Vagina (tissue), 2 donors: ENCODE results near the gene MEGF9.

Experiments
- POLR2A ChIP-seq, 2 donors: fragments of 450-650 bp; IDR thresholded peaks; one replicate each; pipeline ENCODE4 v1.6.1; 2017; ENCODE audit warnings: antibody characterized with exemption in 2 of 2, mild to moderate bottlenecking in 2 of 2, moderate library complexity in 2 of 2
- POLR2AphosphoS5 ChIP-seq, 2 donors: sonication (generic); formaldehyde crosslinking; IDR thresholded peaks; one replicate each; pipeline ENCODE4 v1.9.0; 2017; ENCODE audit warnings: antibody characterized with exemption in 2 of 2, mild to moderate bottlenecking in 2 of 2, low read depth in 1 of 2; ENCODE audit not compliant: insufficient read depth in 1 of 2
- TF ChIP-seq, protein P1 (sequence below), 3 experiments: fragments of 450-650 bp in 2 of 3; fragments of 200-600 bp in 1 of 3; sonication (generic) in 1 of 3; IDR thresholded peaks; one replicate each; pipeline ENCODE4 v1.5.1; 2017 to 2019; ENCODE audit warnings: antibody characterized with exemption in 3 of 3, mild to moderate bottlenecking in 2 of 3, moderate library complexity in 2 of 3

DNA sequence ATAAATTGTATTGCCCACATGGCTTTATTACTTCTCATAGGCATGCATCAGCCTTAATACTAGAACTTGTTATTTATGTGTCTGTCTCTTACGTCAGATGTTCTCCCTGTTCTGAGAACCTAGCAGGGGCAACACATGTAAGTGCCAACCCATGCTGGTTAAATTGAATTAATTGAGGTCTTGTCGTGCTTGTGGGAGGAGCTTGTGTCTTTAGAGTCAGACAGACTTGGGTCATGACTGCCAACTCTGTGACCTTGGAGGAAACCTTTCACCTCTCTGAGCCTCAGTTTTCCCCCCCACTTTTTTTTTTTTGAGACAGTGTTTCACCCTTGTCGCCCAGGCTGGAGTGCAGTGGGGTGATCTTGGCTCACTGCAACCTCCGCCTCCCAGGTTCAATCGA, 2.2 kb upstream of the MEGF9 start:
- TF ChIP-seq, protein P1, sequence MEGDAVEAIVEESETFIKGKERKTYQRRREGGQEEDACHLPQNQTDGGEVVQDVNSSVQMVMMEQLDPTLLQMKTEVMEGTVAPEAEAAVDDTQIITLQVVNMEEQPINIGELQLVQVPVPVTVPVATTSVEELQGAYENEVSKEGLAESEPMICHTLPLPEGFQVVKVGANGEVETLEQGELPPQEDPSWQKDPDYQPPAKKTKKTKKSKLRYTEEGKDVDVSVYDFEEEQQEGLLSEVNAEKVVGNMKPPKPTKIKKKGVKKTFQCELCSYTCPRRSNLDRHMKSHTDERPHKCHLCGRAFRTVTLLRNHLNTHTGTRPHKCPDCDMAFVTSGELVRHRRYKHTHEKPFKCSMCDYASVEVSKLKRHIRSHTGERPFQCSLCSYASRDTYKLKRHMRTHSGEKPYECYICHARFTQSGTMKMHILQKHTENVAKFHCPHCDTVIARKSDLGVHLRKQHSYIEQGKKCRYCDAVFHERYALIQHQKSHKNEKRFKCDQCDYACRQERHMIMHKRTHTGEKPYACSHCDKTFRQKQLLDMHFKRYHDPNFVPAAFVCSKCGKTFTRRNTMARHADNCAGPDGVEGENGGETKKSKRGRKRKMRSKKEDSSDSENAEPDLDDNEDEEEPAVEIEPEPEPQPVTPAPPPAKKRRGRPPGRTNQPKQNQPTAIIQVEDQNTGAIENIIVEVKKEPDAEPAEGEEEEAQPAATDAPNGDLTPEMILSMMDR (IDR thresholded peaks at IDR 0.05): no peak
- TF ChIP-seq POLR2A (IDR thresholded peaks at IDR 0.05) (no peak), POLR2AphosphoS5 (IDR thresholded peaks at IDR 0.05; ENCODE audit: insufficient read depth in 1 of 2, low read depth in 1 of 2) (no peak)
